Measurements from ENCODE around the gene WWP2.

The WWP2 gene

GRCh38 chr16:69867784-69868560 lies 105.8 kb downstream of the WWP2 start:
- H3K4me2 ChIP-seq (ENCODE audit: low read depth, low read length): no peak overlapping the region
- DNase-seq: no peak
- no peaks in the 10 kb centered on the region for H3K9me2 ChIP-seq (replicated peaks; ENCODE audit: insufficient read depth, low read length)
- no peaks in the 10 kb centered on the region for H4K20me1 ChIP-seq (ENCODE audit: insufficient read depth, low read length)
- no peaks in the 10 kb centered on the region for H3K79me2 ChIP-seq (ENCODE audit: low read length)
- H3F3A ChIP-seq (ENCODE audit: insufficient read depth, low read length): no peaks in the 10 kb centered on the region
- H3K27me3 ChIP-seq (replicated peaks; ENCODE audit: insufficient read depth, low read length): no peaks in the 10 kb centered on the region
- H3K9ac ChIP-seq (ENCODE audit: low read length): no peak overlapping the region
- no peaks in the 10 kb centered on the region for H3K9me3 ChIP-seq (replicated peaks; ENCODE audit: insufficient read depth, low read length)
- H3K4me1 ChIP-seq (ENCODE audit: low read length): no peaks in the 10 kb centered on the region
- no peak overlapping the region for H3K4me3 ChIP-seq (ENCODE audit: low read length)
- H2AFZ ChIP-seq (ENCODE audit: low read length): no peak overlapping the region
- no peak for TF ChIP-seq EZH2 (optimal IDR thresholded peaks at IDR 0.05; ENCODE audit: low read depth, low read length)
- no peak for TF ChIP-seq EZH2phosphoT487 (IDR thresholded peaks at IDR 0.05; ENCODE audit: low read length)
- TF ChIP-seq, protein P1, sequence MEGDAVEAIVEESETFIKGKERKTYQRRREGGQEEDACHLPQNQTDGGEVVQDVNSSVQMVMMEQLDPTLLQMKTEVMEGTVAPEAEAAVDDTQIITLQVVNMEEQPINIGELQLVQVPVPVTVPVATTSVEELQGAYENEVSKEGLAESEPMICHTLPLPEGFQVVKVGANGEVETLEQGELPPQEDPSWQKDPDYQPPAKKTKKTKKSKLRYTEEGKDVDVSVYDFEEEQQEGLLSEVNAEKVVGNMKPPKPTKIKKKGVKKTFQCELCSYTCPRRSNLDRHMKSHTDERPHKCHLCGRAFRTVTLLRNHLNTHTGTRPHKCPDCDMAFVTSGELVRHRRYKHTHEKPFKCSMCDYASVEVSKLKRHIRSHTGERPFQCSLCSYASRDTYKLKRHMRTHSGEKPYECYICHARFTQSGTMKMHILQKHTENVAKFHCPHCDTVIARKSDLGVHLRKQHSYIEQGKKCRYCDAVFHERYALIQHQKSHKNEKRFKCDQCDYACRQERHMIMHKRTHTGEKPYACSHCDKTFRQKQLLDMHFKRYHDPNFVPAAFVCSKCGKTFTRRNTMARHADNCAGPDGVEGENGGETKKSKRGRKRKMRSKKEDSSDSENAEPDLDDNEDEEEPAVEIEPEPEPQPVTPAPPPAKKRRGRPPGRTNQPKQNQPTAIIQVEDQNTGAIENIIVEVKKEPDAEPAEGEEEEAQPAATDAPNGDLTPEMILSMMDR (IDR thresholded peaks at IDR 0.05; ENCODE audit: low read length): no peak
- H3K36me3 ChIP-seq (replicated peaks; ENCODE audit: insufficient read depth, low read length): no peaks in the 10 kb centered on the region
- H3K27ac ChIP-seq (ENCODE audit: low read length): no peak overlapping the region

DNA sequence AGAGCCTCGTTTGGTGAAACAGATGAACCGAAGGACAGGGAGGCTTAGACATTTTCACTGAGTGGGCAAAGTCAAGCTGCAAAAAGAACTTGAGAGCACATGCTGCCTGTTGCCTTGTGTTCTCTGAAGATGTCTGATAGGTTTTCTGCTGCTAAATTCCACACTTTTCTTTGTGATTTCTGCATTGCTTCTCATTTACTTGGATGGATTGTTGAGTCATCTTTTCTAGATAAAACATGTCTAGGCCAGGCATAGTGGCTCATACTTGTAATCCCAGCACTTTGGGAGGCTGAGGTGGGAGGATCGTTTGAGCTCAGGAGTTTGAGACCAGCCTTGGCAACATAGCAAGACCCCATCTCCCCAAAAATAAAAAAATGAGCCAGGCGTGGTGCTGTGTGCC lies 108.6 kb downstream of the WWP2 start:
- no peaks in the 10 kb centered on the region for H3K9me2 ChIP-seq (replicated peaks; ENCODE audit: insufficient read depth, low read length)
- no peak overlapping the region for H3K4me3 ChIP-seq (ENCODE audit: low read length)
- H3K79me2 ChIP-seq (ENCODE audit: low read length): no peaks in the 10 kb centered on the region
- no peak overlapping the region for H3K27ac ChIP-seq (ENCODE audit: low read length)
- no peak overlapping the region for H3K9ac ChIP-seq (ENCODE audit: low read length)
- H3K27me3 ChIP-seq (replicated peaks; ENCODE audit: insufficient read depth, low read length): no peaks in the 10 kb centered on the region
- no peaks in the 10 kb centered on the region for H3K36me3 ChIP-seq (replicated peaks; ENCODE audit: insufficient read depth, low read length)
- TF ChIP-seq EZH2phosphoT487 (IDR thresholded peaks at IDR 0.05; ENCODE audit: low read length) (no peak), EZH2 (optimal IDR thresholded peaks at IDR 0.05; ENCODE audit: low read depth, low read length) (no peak)
- TF ChIP-seq, protein P1 (IDR thresholded peaks at IDR 0.05; ENCODE audit: low read length): no peak
- no peak overlapping the region for H3K4me2 ChIP-seq (ENCODE audit: low read depth, low read length)
- no peak for DNase-seq
- H3K9me3 ChIP-seq (replicated peaks; ENCODE audit: insufficient read depth, low read length): no peaks in the 10 kb centered on the region
- no peaks in the 10 kb centered on the region for H4K20me1 ChIP-seq (ENCODE audit: insufficient read depth, low read length)
- H2AFZ ChIP-seq (ENCODE audit: low read length): no peak overlapping the region
- no peaks in the 10 kb centered on the region for H3F3A ChIP-seq (ENCODE audit: insufficient read depth, low read length)
- H3K4me1 ChIP-seq (ENCODE audit: low read length): no peaks in the 10 kb centered on the region

DNA sequence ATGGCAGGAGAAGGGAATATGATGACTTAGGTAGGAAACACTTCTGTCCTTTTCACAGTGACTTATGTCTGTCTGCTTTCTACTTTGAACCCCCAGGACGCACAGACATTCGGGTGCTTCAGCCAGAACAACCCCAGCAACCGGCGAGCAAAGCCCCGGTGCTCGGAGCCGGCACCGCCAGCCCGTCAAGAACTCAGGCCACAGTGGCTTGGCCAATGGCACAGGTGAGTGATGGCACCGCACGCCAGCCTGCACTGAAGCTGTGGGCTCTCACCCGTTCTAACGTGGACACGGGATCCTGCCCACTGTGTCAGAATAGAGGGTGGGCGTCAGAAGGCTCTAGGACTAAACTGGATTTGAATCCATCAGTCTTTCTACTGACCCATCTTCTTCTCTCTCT lies 109.6 kb downstream of the WWP2 start:
- TF ChIP-seq, protein P1 (IDR thresholded peaks at IDR 0.05; ENCODE audit: low read length): no peak
- TF ChIP-seq EZH2 (optimal IDR thresholded peaks at IDR 0.05; ENCODE audit: low read depth, low read length) (no peak), EZH2phosphoT487 (IDR thresholded peaks at IDR 0.05; ENCODE audit: low read length) (no peak)
- Histone ChIP-seq H3K9me3 (replicated peaks; ENCODE audit: insufficient read depth, low read length) (no peaks in the 10 kb centered on the region), H3K4me1 (ENCODE audit: low read length) (no peaks in the 10 kb centered on the region), H4K20me1 (ENCODE audit: insufficient read depth, low read length) (no peaks in the 10 kb centered on the region), H3K4me3 (ENCODE audit: low read length) (no peak overlapping the region), H3F3A (ENCODE audit: insufficient read depth, low read length) (no peaks in the 10 kb centered on the region), H3K36me3 (replicated peaks; ENCODE audit: insufficient read depth, low read length) (no peaks in the 10 kb centered on the region), H3K9me2 (replicated peaks; ENCODE audit: insufficient read depth, low read length) (no peaks in the 10 kb centered on the region), H3K27ac (ENCODE audit: low read length) (no peak overlapping the region), H3K79me2 (ENCODE audit: low read length) (no peaks in the 10 kb centered on the region), H3K27me3 (replicated peaks; ENCODE audit: insufficient read depth, low read length) (no peaks in the 10 kb centered on the region), H3K9ac (ENCODE audit: low read length) (no peak overlapping the region), H2AFZ (ENCODE audit: low read length) (no peak overlapping the region), H3K4me2 (ENCODE audit: low read depth, low read length) (no peak overlapping the region)
- no peak for DNase-seq

Data from MM.1S (cell line).